ENCODE data around the gene WSB1. TPM values are rescaled to one million over a fixed set of nuclear protein-coding genes. Genes with fewer than 3 reads are reported as not detected.
A peak's percentile ranks its signal among the peaks of the same experiment; 100 is the strongest.

WSB1 gene
- total and polyA plus RNA-seq, 2 of the 8 experiments (the other 6 are each of a cell fraction or from before 2014, with no cell fraction given): 113 to 140 TPM

DNA sequence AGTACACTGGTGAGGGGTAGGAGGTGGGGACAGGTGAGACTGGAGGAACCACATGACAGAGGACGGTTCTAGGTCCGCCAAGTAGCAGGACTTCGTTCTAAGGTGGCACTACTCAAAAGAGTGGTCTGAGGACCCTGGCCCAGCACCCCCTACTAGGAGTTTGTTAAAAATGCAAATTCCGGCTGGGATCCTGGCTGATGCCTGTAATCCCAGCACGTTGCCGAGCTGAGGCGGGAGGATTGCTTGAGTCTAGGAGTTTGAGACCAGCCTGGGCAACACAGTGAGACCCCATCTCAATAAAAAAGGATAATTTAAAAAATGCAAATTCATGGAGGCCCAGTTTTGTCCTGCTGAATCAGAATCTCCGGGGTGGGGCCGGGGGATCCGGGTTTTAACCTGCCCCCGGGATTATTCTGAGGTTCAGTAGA is 59.1 kb downstream of the WSB1 start:
- H3K9me3 ChIP-seq (ENCODE audit: insufficient read depth in 2 of 2, low read depth in 1 of 2, low read length in 1 of 2): no peaks in the 10 kb centered on the region
- H3K27ac ChIP-seq (ENCODE audit: low read depth, low read length): 0 out of 2 replicates have a peak overlapping the region, but pooled peaks have one; percentile 58
- no peak for DNase-seq (ENCODE audit: low read depth in 1 of 2, low spot score in 2 of 2)
- no peak for TF ChIP-seq BACH1 (IDR thresholded peaks at IDR 0.05; ENCODE audit: low read length)
- TF ChIP-seq GABPA (IDR thresholded peaks at IDR 0.05; ENCODE audit: borderline replicate concordance, insufficient read depth, low read length): no peak
- peak; percentile 73; the same call in 1 of the 2 replicates for TF ChIP-seq KDM1A (IDR thresholded peaks at IDR 0.05; ENCODE audit: borderline replicate concordance, low read length)
- TF ChIP-seq CBX5 (IDR thresholded peaks at IDR 0.05; ENCODE audit: low read depth, low read length): no peak
- peak; percentile 41 for TF ChIP-seq POLR2AphosphoS5 (IDR thresholded peaks at IDR 0.05; ENCODE audit: low read depth, low read length)
- TF ChIP-seq SAP30 (IDR thresholded peaks at IDR 0.05; ENCODE audit: insufficient read depth, insufficient replicate concordance, low read length): no peak

More for the DNA sequence above, 59.1 kb downstream of the WSB1 start:
- Histone ChIP-seq H3K14ac (ENCODE audit: insufficient read length) (no peak overlapping the region), H4K91ac (replicated peaks; ENCODE audit: insufficient read length, low read length) (no peak overlapping the region), H4K8ac (ENCODE audit: extremely low read depth, insufficient read depth, low read length) (peak overlapping the region; percentile 89; the same call in 1 of the 2 replicates), H3K27me3 (replicated peaks in 1 of 4; ENCODE audit: control insufficient read depth in 3 of 4, extremely low read depth in 1 of 4, insufficient read depth in 3 of 4, low read length in 3 of 4) (no peaks in the 10 kb centered on the region), H3K36me3 (ENCODE audit: control insufficient read depth in 2 of 4, insufficient read depth in 4 of 4, low read length in 3 of 4) (no peaks in the 10 kb centered on the region), H3K79me2 (ENCODE audit: control insufficient read depth in 1 of 2, insufficient read depth in 2 of 2, low read length in 2 of 2) (no peaks in the 10 kb centered on the region), H3K4me3 (ENCODE audit: extremely low read depth in 1 of 4, insufficient read depth in 2 of 4, low read depth in 3 of 4, low read length in 4 of 4) (peak overlapping the region; percentile 47 to 94 (median 64)), H3K23ac (ENCODE audit: insufficient read length) (no peak overlapping the region), H3K23me2 (ENCODE audit: low read depth, low read length) (peaks cover 4% of the 10 kb centered on the region; the same call in 1 of the 2 replicates), H2BK15ac (ENCODE audit: low read length) (0 out of 2 replicates have a peak overlapping the region, but pooled peaks have one; percentile 20), H2AFZ (ENCODE audit: low read length) (no peak overlapping the region), H2AK5ac (ENCODE audit: low read depth, low read length) (no peak overlapping the region), H3K4me2 (ENCODE audit: insufficient read depth in 1 of 2, low read depth in 2 of 2, low read length in 2 of 2) (peak overlapping the region; percentile 38 to 72), H2BK5ac (ENCODE audit: low read depth, low read length) (peak overlapping the region; percentile 71; the same call in 1 of the 2 replicates), H3K4ac (replicated peaks; ENCODE audit: insufficient read length, low read depth, low read length) (no peak overlapping the region), H3K18ac (ENCODE audit: extremely low read depth, low read length) (no peak overlapping the region; the same call in 1 of the 2 replicates), H4K5ac (ENCODE audit: insufficient read length, low read depth, low read length) (no peak overlapping the region), H2BK12ac (ENCODE audit: low read depth, low read length) (peak overlapping the region; percentile 20; the same call in 1 of the 2 replicates), H3K79me1 (ENCODE audit: low read depth, low read length) (peaks cover 2% of the 10 kb centered on the region; the same call in 1 of the 2 replicates), H3K56ac (replicated peaks; ENCODE audit: insufficient read length, low read depth, low read length) (no peak overlapping the region), H3K9ac (replicated peaks in 1 of 4; ENCODE audit: extremely low read depth in 1 of 4, low read depth in 3 of 4, low read length in 3 of 4) (peak overlapping the region; percentile 7 to 89 (median 61); a peak in 6 of 7 replicates), H2BK120ac (replicated peaks; ENCODE audit: low read depth, low read length) (no peak overlapping the region), H4K20me1 (replicated peaks in 1 of 2; ENCODE audit: control insufficient read depth in 1 of 2, insufficient read depth in 2 of 2, low read length in 2 of 2) (no peaks in the 10 kb centered on the region), H3K4me1 (replicated peaks in 1 of 4; ENCODE audit: control insufficient read depth in 3 of 4, insufficient read depth in 4 of 4, low read length in 3 of 4) (peaks cover 0 to 9% (median 4%) of the 10 kb centered on the region in 4 experiments; a peak in 3 of 7 replicates), H2BK20ac (ENCODE audit: low read length) (no peak overlapping the region)
- ChIA-PET CTCF (ENCODE audit: partially characterized antibody) (interaction anchor here (0.9 to 4.6 kb wide), 5 partner anchors 13 to 248 kb away, joined by 3 to 42 read pairs (median 5); no protein-coding TSS in a partner anchor), POLR2A (ENCODE audit: partially characterized antibody) (interaction anchor here (1.3 to 2.2 kb wide), 2 partner anchors 9 to 58 kb away, joined by 3 to 6 read pairs; no protein-coding TSS in a partner anchor)
- 44% methylated on average over 11 of the region's 11 CpGs; no CpG with 5 or more reads in 1 of the 2 experiments for WGBS, 2 experiments (ENCODE audit: extremely low coverage in 1 of 2, insufficient coverage in 1 of 2, insufficient read length in 1 of 2, insufficient replicate concordance in 2 of 2, low coverage in 1 of 2, low lambda C conversion rate in 2 of 2, missing lambda C conversion rate in 1 of 2)
- no peak for FAIRE-seq

All from H1 (cell line).